Measurements from ENCODE around the gene TEX38. TPM values are rescaled to one million over a fixed set of nuclear protein-coding genes. Genes with fewer than 3 reads are reported as not detected.

The TEX38 gene
- total and polyA plus RNA-seq, 10 of the 15 experiments (the other 5 are each of a cell fraction or from before 2014, with no cell fraction given) = 0.07 to 0.32 (median 0.15) TPM; not detected in 7

DNA sequence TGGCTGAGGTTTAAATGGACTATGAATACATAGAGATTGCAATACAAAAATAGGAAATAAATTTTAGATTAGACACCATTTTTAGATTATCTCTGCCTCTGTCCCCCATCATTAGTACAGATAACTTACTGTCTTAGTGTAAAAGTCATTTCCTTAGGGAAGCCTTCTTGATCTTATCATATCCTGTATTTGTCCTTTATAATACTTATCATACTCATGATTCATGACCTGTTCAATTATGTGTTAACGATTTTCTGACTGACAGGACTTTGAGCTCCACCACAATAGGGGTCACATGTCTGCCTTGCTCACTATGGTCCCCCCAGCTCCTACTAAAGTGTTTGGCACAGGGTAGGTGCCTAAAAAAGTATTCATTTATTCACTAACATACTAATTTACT lies 14.6 kb downstream of the TEX38 start:
- Histone ChIP-seq H3K9ac (ENCODE audit: control insufficient read depth, insufficient read depth, low read length) (no peak overlapping the region), H3K79me2 (ENCODE audit: control insufficient read depth, insufficient read depth, low read length) (no peaks in the 10 kb centered on the region), H4K20me1 (ENCODE audit: control insufficient read depth, insufficient read depth) (no peaks in the 10 kb centered on the region), H2AFZ (ENCODE audit: control insufficient read depth, low read depth, low read length) (no peak overlapping the region), H3K27me3 (replicated peaks in 1 of 2; ENCODE audit: control insufficient read depth in 2 of 2, insufficient read depth in 2 of 2, low read length in 1 of 2) (no peaks in the 10 kb centered on the region), H3K36me3 (ENCODE audit: control insufficient read depth in 2 of 2, insufficient read depth in 2 of 2, low read length in 1 of 2) (peaks cover 16 to 43% of the 10 kb centered on the region in 2 experiments), H3K27ac (ENCODE audit: control insufficient read depth, insufficient read depth) (no peak overlapping the region), H3K4me2 (ENCODE audit: control insufficient read depth, insufficient read depth) (no peak overlapping the region), H3K4me1 (ENCODE audit: control insufficient read depth, insufficient read depth, low read length) (no peaks in the 10 kb centered on the region), H3K9me3 (replicated peaks; ENCODE audit: control insufficient read depth, insufficient read depth, low read length) (no peaks in the 10 kb centered on the region), H3K4me3 (no peak overlapping the region)
- intact Hi-C loops (cut with micrococcal nuclease; ENCODE audit: unreplicated experiment) = no loop called here
- DNase-seq (ENCODE audit: low read depth, low spot score) (no peak), FAIRE-seq (no peak), ATAC-seq (no peak)
- ChIA-PET POLR2A (no interaction called here), CTCF (interaction anchor here (1.5 kb wide), 1 partner anchor 38 kb away, joined by 3 read pairs; no protein-coding TSS in a partner anchor), SMC1A (ENCODE audit: uncharacterized antibody, unreplicated experiment) (interaction anchor here (0.9 to 3.1 kb wide), 3 partner anchors 10 to 21 kb away, joined by 3 to 8 read pairs (median 3); no protein-coding TSS in a partner anchor), RAD21 (ENCODE audit: unreplicated experiment) (no interaction called here)
- in situ Hi-C loops (cut with MboI) = no loop called here
- 46% methylated on average over 1 of the region's 1 CpG for WGBS (ENCODE audit: insufficient coverage, insufficient replicate concordance, low lambda C conversion rate, missing lambda C conversion rate)
- no TSS peak for BruUV-seq (replicated peaks)
- no peak for TF ChIP-seq POU2F2 (IDR thresholded peaks at IDR 0.05; ENCODE audit: borderline replicate concordance, low read depth, low read length)
- no peak for TF ChIP-seq ZBED1 (IDR thresholded peaks at IDR 0.05; ENCODE audit: borderline replicate concordance)

DNA sequence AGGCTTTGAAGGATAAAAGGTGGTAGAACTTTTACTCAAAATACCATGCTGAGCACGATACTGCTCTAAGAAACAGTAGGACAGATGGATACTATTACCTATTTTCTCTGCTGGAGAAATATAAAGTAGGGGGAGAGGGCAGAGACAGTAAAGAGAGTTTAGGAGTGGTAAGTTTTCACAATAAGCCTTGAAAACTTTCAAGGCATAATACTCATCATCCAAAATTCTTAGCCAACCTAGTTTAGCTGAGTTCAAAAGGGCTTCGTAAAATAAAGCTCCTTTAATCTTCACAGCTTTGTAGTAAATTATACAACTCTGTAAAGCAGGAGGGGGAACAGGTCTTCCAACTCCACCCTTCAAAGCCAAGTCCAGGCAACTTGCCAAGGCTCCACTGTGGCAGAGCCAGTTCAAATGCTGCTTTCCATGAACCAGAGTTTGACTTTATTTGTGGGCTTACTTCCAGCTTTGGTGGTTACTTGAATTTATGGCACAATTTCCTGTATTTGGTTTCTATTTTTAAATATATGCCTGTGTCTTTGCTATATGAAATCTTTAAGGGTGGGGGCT lies 15.5 kb downstream of the TEX38 start:
- in situ Hi-C loops (cut with MboI) (no loop called here), intact Hi-C loops (cut with micrococcal nuclease; ENCODE audit: unreplicated experiment) (no loop called here)
- Histone ChIP-seq H3K9me3 (replicated peaks; ENCODE audit: control insufficient read depth, insufficient read depth, low read length) (no peaks in the 10 kb centered on the region), H3K36me3 (ENCODE audit: control insufficient read depth in 2 of 2, insufficient read depth in 2 of 2, low read length in 1 of 2) (peaks cover 13 to 34% of the 10 kb centered on the region in 2 experiments), H2AFZ (ENCODE audit: control insufficient read depth, low read depth, low read length) (no peak overlapping the region), H3K4me1 (ENCODE audit: control insufficient read depth, insufficient read depth, low read length) (no peaks in the 10 kb centered on the region), H3K9ac (ENCODE audit: control insufficient read depth, insufficient read depth, low read length) (no peak overlapping the region), H3K27me3 (replicated peaks in 1 of 2; ENCODE audit: control insufficient read depth in 2 of 2, insufficient read depth in 2 of 2, low read length in 1 of 2) (no peaks in the 10 kb centered on the region), H3K27ac (ENCODE audit: control insufficient read depth, insufficient read depth) (no peak overlapping the region), H3K4me3 (no peak overlapping the region), H3K4me2 (ENCODE audit: control insufficient read depth, insufficient read depth) (no peak overlapping the region), H3K79me2 (ENCODE audit: control insufficient read depth, insufficient read depth, low read length) (no peaks in the 10 kb centered on the region), H4K20me1 (ENCODE audit: control insufficient read depth, insufficient read depth) (no peaks in the 10 kb centered on the region)
- CTCF ChIA-PET = interaction anchor here (1.0 to 1.5 kb wide), 2 partner anchors 12 to 37 kb away, joined by 3 to 4 read pairs; no protein-coding TSS in a partner anchor
- SMC1A ChIA-PET (ENCODE audit: uncharacterized antibody, unreplicated experiment) = interaction anchor here (3.1 kb wide), 1 partner anchor 9 kb away, joined by 8 read pairs; no protein-coding TSS in a partner anchor
- no peak for DNase-seq (ENCODE audit: low read depth, low spot score)
- FAIRE-seq = no peak
- BruUV-seq (replicated peaks) = no TSS peak
- 66% methylated on average over 2 of the region's 2 CpGs for WGBS (ENCODE audit: insufficient coverage, insufficient replicate concordance, low lambda C conversion rate, missing lambda C conversion rate)
- RAD21 ChIA-PET (ENCODE audit: unreplicated experiment) = no interaction called here
- no peak for ATAC-seq
- POLR2A ChIA-PET = interaction anchor here (0.6 kb wide), 1 partner anchor 26 kb away, joined by 3 read pairs; no protein-coding TSS in a partner anchor
- TF ChIP-seq IRF4 (IDR thresholded peaks at IDR 0.05; ENCODE audit: low read depth, low read length) = no peak
- no peak for TF ChIP-seq SIX5 (IDR thresholded peaks at IDR 0.05; ENCODE audit: low read depth, low read length, severe bottlenecking)
- TF ChIP-seq PAX8 (IDR thresholded peaks at IDR 0.05) = no peak
- TF ChIP-seq CHD2 (IDR thresholded peaks at IDR 0.05; ENCODE audit: borderline replicate concordance, low read depth, low read length) = no peak
- no peak for TF ChIP-seq ZSCAN29 (IDR thresholded peaks at IDR 0.05)
- no peak for TF ChIP-seq NFIC (IDR thresholded peaks at IDR 0.05; ENCODE audit: low read depth, low read length)
- TF ChIP-seq RBBP5 (conservative IDR thresholded peaks at IDR 0.05) = no peak
- no peak for TF ChIP-seq RAD51 (IDR thresholded peaks at IDR 0.05)
- TF ChIP-seq NFYB (IDR thresholded peaks at IDR 0.05; ENCODE audit: insufficient read depth, low read depth, low read length) = no peak
- no peak for TF ChIP-seq ZNF622 (IDR thresholded peaks at IDR 0.05)
- no peak for TF ChIP-seq KDM1A (IDR thresholded peaks at IDR 0.05; ENCODE audit: borderline replicate concordance)
- TF ChIP-seq, protein P1, sequence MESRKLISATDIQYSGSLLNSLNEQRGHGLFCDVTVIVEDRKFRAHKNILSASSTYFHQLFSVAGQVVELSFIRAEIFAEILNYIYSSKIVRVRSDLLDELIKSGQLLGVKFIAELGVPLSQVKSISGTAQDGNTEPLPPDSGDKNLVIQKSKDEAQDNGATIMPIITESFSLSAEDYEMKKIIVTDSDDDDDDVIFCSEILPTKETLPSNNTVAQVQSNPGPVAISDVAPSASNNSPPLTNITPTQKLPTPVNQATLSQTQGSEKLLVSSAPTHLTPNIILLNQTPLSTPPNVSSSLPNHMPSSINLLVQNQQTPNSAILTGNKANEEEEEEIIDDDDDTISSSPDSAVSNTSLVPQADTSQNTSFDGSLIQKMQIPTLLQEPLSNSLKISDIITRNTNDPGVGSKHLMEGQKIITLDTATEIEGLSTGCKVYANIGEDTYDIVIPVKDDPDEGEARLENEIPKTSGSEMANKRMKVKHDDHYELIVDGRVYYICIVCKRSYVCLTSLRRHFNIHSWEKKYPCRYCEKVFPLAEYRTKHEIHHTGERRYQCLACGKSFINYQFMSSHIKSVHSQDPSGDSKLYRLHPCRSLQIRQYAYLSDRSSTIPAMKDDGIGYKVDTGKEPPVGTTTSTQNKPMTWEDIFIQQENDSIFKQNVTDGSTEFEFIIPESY (IDR thresholded peaks at IDR 0.05) = no peak
- no peak for TF ChIP-seq SRF (IDR thresholded peaks at IDR 0.05; ENCODE audit: low read depth in 2 of 2, low read length in 2 of 2)
- no peak for TF ChIP-seq SREBF1 (IDR thresholded peaks at IDR 0.05; ENCODE audit: low read length)
- TF ChIP-seq RUNX3 (IDR thresholded peaks at IDR 0.05; ENCODE audit: low read length) = no peak

Data from GM12878 (cell line).